GM12878 (cell line): ENCODE data around the gene PLEKHS1. TPM values are rescaled to one million over a fixed set of nuclear protein-coding genes. Genes with fewer than 3 reads are reported as not detected.

ENCODE experiments used
- ATAC-seq: fragments of 200-7000 bp; cut with Tn5 transposase; 3 replicates; pipeline ENCODE4 v1.9.1; 2020; ENCODE audit warnings: mild to moderate bottlenecking, moderate library complexity
- BruUV-seq: library from RNA; stranded (reverse); fragments of 400-500 nt; replicated peaks from 2 replicates; lab custom pipeline; 2021; lab: Mats Ljungman, UMichigan
- CTCF ChIA-PET: fragments of 300-600 bp; sonication (Branson Sonifier 250); formaldehyde crosslinking; extraction: SDS; loops from one replicate; lab custom pipeline; 2021; ENCODE audit warnings: inconsistent platforms; lab: Yijun Ruan, JAX
- POLR2A ChIA-PET: fragments of 350-600 bp; formaldehyde crosslinking; extraction: SDS; loops from one replicate; lab custom pipeline; 2021; ENCODE audit warnings: inconsistent platforms; lab: Charles Lee
- RAD21 ChIA-PET: fragments of 300-600 bp; sonication (Branson Sonifier 250); formaldehyde crosslinking; loops from one replicate; lab custom pipeline; 2023; ENCODE audit warnings: antibody characterized with exemption; ENCODE audit not compliant: unreplicated experiment; lab: Charles Lee
- SMC1A ChIA-PET: fragments of 300-600 bp; sonication (Branson Sonifier 250); formaldehyde crosslinking; loops from one replicate; lab custom pipeline; 2023; ENCODE audit not compliant: unreplicated experiment, uncharacterized antibody; lab: Charles Lee
- DNase-seq: peaks from one replicate; pipeline ENCODE4 v3.0.0-alpha.2; 2011; ENCODE audit warnings: low read depth, low spot score
- FAIRE-seq: peaks from 3 replicates; lab custom pipeline; 2011; peaks lifted over from hg19 to GRCh38; lab: Jason Lieb, UNC
- H2AFZ ChIP-seq: 2 replicates; pipeline ENCODE4 v1.6.0; 2011; ENCODE audit warnings: low read depth, low read length, control low read depth; ENCODE audit not compliant: control insufficient read depth
- H3K27ac ChIP-seq: 2 replicates; pipeline ENCODE4 v1.5.1; 2011; ENCODE audit warnings: control low read depth; ENCODE audit not compliant: control insufficient read depth, insufficient read depth
- H3K27me3 ChIP-seq, 2 experiments: replicated peaks in 1 of 2; 2 replicates each; pipeline versions ENCODE4 v1.6.0 to v1.6.1; 2011; ENCODE audit warnings: low read length in 1 of 2; ENCODE audit not compliant: control insufficient read depth in 2 of 2, insufficient read depth in 2 of 2
- H3K36me3 ChIP-seq, 2 experiments: 2 replicates each; pipeline ENCODE4 v1.5.1; 2011; ENCODE audit warnings: low read length in 1 of 2; ENCODE audit not compliant: control insufficient read depth in 2 of 2, insufficient read depth in 2 of 2
- H3K4me1 ChIP-seq: 2 replicates; pipeline ENCODE4 v1.6.1; 2011; ENCODE audit warnings: mild to moderate bottlenecking, low read length, moderate library complexity, mixed read lengths; ENCODE audit not compliant: control insufficient read depth, insufficient read depth
- H3K4me2 ChIP-seq: 2 replicates; pipeline ENCODE4 v1.6.0; 2011; ENCODE audit warnings: control low read depth; ENCODE audit not compliant: control insufficient read depth, insufficient read depth
- H3K4me3 ChIP-seq: fragments of 200-600 bp; sonication (generic); 2 replicates; pipeline ENCODE4 v1.5.1; 2016
- H3K79me2 ChIP-seq: 2 replicates; pipeline ENCODE4 v1.6.0; 2011; ENCODE audit warnings: low read length; ENCODE audit not compliant: control insufficient read depth, insufficient read depth
- H3K9ac ChIP-seq: 2 replicates; pipeline ENCODE4 v1.8.0; 2011; ENCODE audit warnings: low read length, control low read depth, mixed read lengths; ENCODE audit not compliant: control insufficient read depth, insufficient read depth
- H3K9me3 ChIP-seq: replicated peaks from 3 replicates; pipeline ENCODE4 v1.5.1; 2011; ENCODE audit warnings: mild to moderate bottlenecking, low read length; ENCODE audit not compliant: control insufficient read depth, insufficient read depth
- H4K20me1 ChIP-seq: 2 replicates; pipeline ENCODE4 v1.6.0; 2011; ENCODE audit not compliant: control insufficient read depth, insufficient read depth
- BMI1 ChIP-seq: fragments of 450-650 bp; IDR thresholded peaks from 2 replicates; pipeline ENCODE4 v1.6.1; 2016; ENCODE audit warnings: mild to moderate bottlenecking, moderate library complexity, borderline replicate concordance
- CHD1 ChIP-seq: IDR thresholded peaks from 2 replicates; pipeline ENCODE4 v1.6.1; 2012; ENCODE audit warnings: low read depth, low read length, improper control_type of control experiment
- DPF2 ChIP-seq: fragments of 450-650 bp; IDR thresholded peaks from 2 replicates; pipeline ENCODE4 v1.6.1; 2017; ENCODE audit warnings: mild to moderate bottlenecking
- HCFC1 ChIP-seq: fragments of 150-350 bp; IDR thresholded peaks from 2 replicates; pipeline ENCODE4 v1.6.1; 2014; ENCODE audit warnings: low read length
- HDAC6 ChIP-seq: fragments of 200-600 bp; sonication (generic); IDR thresholded peaks from one replicate; pipeline ENCODE4 v1.8.0; 2017; ENCODE audit warnings: antibody characterized with exemption; ENCODE audit not compliant: unreplicated experiment
- JUNB ChIP-seq: IDR thresholded peaks from 2 replicates; pipeline ENCODE4 v1.6.1; 2016; ENCODE audit warnings: antibody characterized with exemption, mild to moderate bottlenecking
- KAT2A ChIP-seq: conservative IDR thresholded peaks from 2 replicates; pipeline ENCODE4 v1.6.1; 2011; ENCODE audit warnings: low read depth, low read length; ENCODE audit not compliant: control insufficient read depth
- MLLT1 ChIP-seq: fragments of 450-650 bp; IDR thresholded peaks from 2 replicates; pipeline ENCODE4 v1.6.1; 2016; ENCODE audit warnings: mild to moderate bottlenecking
- MTA3 ChIP-seq: IDR thresholded peaks from 2 replicates; pipeline ENCODE4 v1.6.1; 2012; ENCODE audit warnings: low read length, inconsistent platforms, borderline replicate concordance
- RB1 ChIP-seq: fragments of 450-650 bp; formaldehyde crosslinking; IDR thresholded peaks from 2 replicates; pipeline ENCODE4 v1.6.1; 2017; ENCODE audit warnings: mild to moderate bottlenecking, borderline replicate concordance
- SKIL ChIP-seq: fragments of 450-650 bp; IDR thresholded peaks from 2 replicates; pipeline ENCODE4 v1.6.1; 2017; ENCODE audit warnings: mild to moderate bottlenecking, low read depth, inconsistent platforms; ENCODE audit not compliant: poor library complexity, severe bottlenecking
- SMC3 ChIP-seq: IDR thresholded peaks from 2 replicates; pipeline ENCODE4 v1.6.1; 2011; ENCODE audit warnings: low read length, improper control_type of control experiment, borderline replicate concordance
- SPI1 ChIP-seq: IDR thresholded peaks from 2 replicates; pipeline ENCODE4 v1.6.1; 2011; ENCODE audit warnings: low read depth, mild to moderate bottlenecking, low read length, moderate library complexity, borderline replicate concordance; ENCODE audit not compliant: insufficient read depth
- SREBF1 ChIP-seq: IDR thresholded peaks from 2 replicates; pipeline ENCODE4 v1.6.1; 2012; ENCODE audit warnings: mild to moderate bottlenecking, low read length
- SRF ChIP-seq, 2 experiments: IDR thresholded peaks; 2 replicates each; pipeline ENCODE4 v1.6.1; 2011; ENCODE audit warnings: low read depth in 2 of 2, low read length in 2 of 2, mild to moderate bottlenecking in 1 of 2, moderate library complexity in 1 of 2
- SUZ12 ChIP-seq: fragments of 200-600 bp; sonication (generic); IDR thresholded peaks from one replicate; pipeline ENCODE4 v1.6.1; 2018; ENCODE audit warnings: antibody characterized with exemption, mild to moderate bottlenecking; ENCODE audit not compliant: unreplicated experiment
- TBL1XR1 ChIP-seq: IDR thresholded peaks from 2 replicates; pipeline ENCODE4 v1.6.1; 2012; ENCODE audit warnings: low read depth, low read length, improper control_type of control experiment
- ZNF687 ChIP-seq: fragments of 450-650 bp; IDR thresholded peaks from 2 replicates; pipeline ENCODE4 v1.6.1; 2017; ENCODE audit warnings: mild to moderate bottlenecking, moderate library complexity
- ZSCAN29 ChIP-seq: fragments of 450-650 bp; IDR thresholded peaks from 2 replicates; pipeline ENCODE4 v1.6.1; 2017; ENCODE audit warnings: mild to moderate bottlenecking, moderate library complexity
- WGBS: methylation state at CpG from one replicate; pipeline ENCODE4 v1.1.6; 2016; ENCODE audit warnings: low lambda C conversion rate; ENCODE audit not compliant: insufficient replicate concordance, insufficient coverage; ENCODE audit errors: missing lambda C conversion rate; 5-methylcytosine and 5-hydroxymethylcytosine counted together
- in situ Hi-C: fragments of 300-500 bp; cut with MboI; formaldehyde crosslinking; loops from 9 replicates; pipeline ENCODE4 v1.14.3; 2018; ENCODE audit warnings: mixed read lengths
- intact Hi-C: fragments of 100-400 bp; cut with micrococcal nuclease; formaldehyde crosslinking; loops from one replicate; pipeline ENCODE4 v1.14.2; 2022; ENCODE audit not compliant: unreplicated experiment
- polyA plus RNA-seq, 11 experiments: library from polyadenylated mRNA; depleted of rRNA in 4 of 11; unstranded in 6 of 11; stranded (reverse) in 5 of 11; fragments of >200 nt; fragmentation: Nextera tagmentation in 4 of 11; fragmentation: Illumina TruSeq in 1 of 11; extraction: Ambion mirVana in 4 of 11; extraction: Trizol in 1 of 11; gene quantifications; 1 replicate in 1 of 11; 2 replicates in 10 of 11; pipeline versions ENCODE4 v1.2.1 to v1.2.3, GENCODE V29; 2011 to 2016; ENCODE audit warnings: inconsistent platforms in 2 of 11, missing spikeins in 2 of 11, low read depth in 1 of 11
- total RNA-seq, 4 experiments: library from RNA; depleted of rRNA in 3 of 4; stranded (reverse); fragments of >200 nt in 3 of 4; fragmentation: Illumina TruSeq in 1 of 4; extraction: Trizol in 1 of 4; gene quantifications; 2 replicates each; pipeline versions ENCODE4 v1.2.1 to v1.2.3, GENCODE V29; 2013 to 2021

PLEKHS1 gene
- total and polyA plus RNA-seq, 10 of the 15 experiments (the other 5 are each of a cell fraction or from before 2014, with no cell fraction given), result 0.04 to 0.17 TPM; not detected in 8

GRCh38 chr10:113823389-113823788, 71.9 kb downstream of the PLEKHS1 start:
- ChIA-PET RAD21 (no interaction called here), CTCF (interaction anchor here (0.9 kb wide), 1 partner anchor 34 kb away, joined by 3 read pairs; no protein-coding TSS in a partner anchor), POLR2A (no interaction called here), SMC1A (interaction anchor here (0.9 to 1.3 kb wide), 3 partner anchors 15 to 27 kb away, joined by 3 to 4 read pairs (median 3); no protein-coding TSS in a partner anchor)
- Histone ChIP-seq H2AFZ (no peak overlapping the region), H3K27ac (no peak overlapping the region), H3K27me3 (no peaks in the 10 kb centered on the region), H3K9me3 (no peaks in the 10 kb centered on the region; the same call in 2 of the 3 replicates), H3K79me2 (no peaks in the 10 kb centered on the region), H3K36me3 (no peaks in the 10 kb centered on the region), H3K9ac (no peak overlapping the region), H3K4me3 (no peak overlapping the region), H4K20me1 (no peaks in the 10 kb centered on the region), H3K4me1 (no peaks in the 10 kb centered on the region), H3K4me2 (no peak overlapping the region)
- 18% methylated on average over 4 of the region's 4 CpGs for WGBS
- no TSS peak for BruUV-seq
- in situ Hi-C loops (no loop called here), intact Hi-C loops (no loop called here)
- FAIRE-seq (no peak), ATAC-seq (no peak), DNase-seq (no peak)
- no peak for TF ChIP-seq SKIL
- TF ChIP-seq MLLT1, result no peak
- TF ChIP-seq SPI1, result no peak
- TF ChIP-seq SRF (IDR thresholded peaks at IDR 0.05; ENCODE audit: low read depth in 2 of 2, low read length in 2 of 2), result no peak
- no peak for TF ChIP-seq SUZ12
- no peak for TF ChIP-seq SREBF1
- no peak for TF ChIP-seq RB1
- TF ChIP-seq MTA3, result no peak
- TF ChIP-seq HCFC1, result no peak
- no peak for TF ChIP-seq DPF2
- TF ChIP-seq CHD1, result no peak
- no peak for TF ChIP-seq HDAC6
- no peak for TF ChIP-seq ZSCAN29
- TF ChIP-seq ZNF687, result no peak
- no peak for TF ChIP-seq TBL1XR1
- TF ChIP-seq BMI1, result no peak
- no peak for TF ChIP-seq SMC3
- TF ChIP-seq KAT2A, result no peak
- no peak for TF ChIP-seq JUNB
